WERI-Rb-1 (cell line): ENCODE results near the gene NCOA1.
"Not testable (repeated sequence)": the region's sequence is repeated elsewhere in the genome, so short reads cannot be mapped to it uniquely, and the experiment has no call there.

Experiments used
- DNase-seq: peaks from one replicate; pipeline ENCODE4 v3.0.0-alpha.2; 2020
- H3K27ac ChIP-seq: fragments of 250-450 bp; sonication (Bioruptor Pico); 2 replicates; pipeline ENCODE4 v1.5.1; 2020; ENCODE audit warnings: mild to moderate bottlenecking, moderate library complexity
- H3K27me3 ChIP-seq: fragments of 250-450 bp; sonication (Bioruptor Pico); 2 replicates; pipeline ENCODE4 v1.5.1; 2021; ENCODE audit warnings: mild to moderate bottlenecking, low read depth, moderate library complexity; ENCODE audit not compliant: insufficient read depth, severe bottlenecking
- H3K36me3 ChIP-seq: fragments of 250-450 bp; sonication (Bioruptor Pico); 2 replicates; pipeline ENCODE4 v1.5.1; 2020; ENCODE audit warnings: mild to moderate bottlenecking, moderate library complexity
- H3K4me3 ChIP-seq: 2 replicates; pipeline ENCODE4 v1.5.1; 2011; ENCODE audit warnings: low read depth, mild to moderate bottlenecking, control low read depth, low read length
- H3K9me3 ChIP-seq: fragments of 250-450 bp; sonication (Bioruptor Pico); 2 replicates; pipeline ENCODE4 v1.5.1; 2021; ENCODE audit warnings: mild to moderate bottlenecking, moderate library complexity; ENCODE audit not compliant: severe bottlenecking
- CTCF ChIP-seq: IDR thresholded peaks from 2 replicates; pipeline ENCODE4 v1.5.1; 2011; ENCODE audit warnings: low read depth, mild to moderate bottlenecking, control low read depth, inconsistent platforms, low read length

The NCOA1 gene

GRCh38 chr2:24565537-24565936, 74.5 kb downstream of the NCOA1 start:
- TF ChIP-seq CTCF = no peak
- Histone ChIP-seq H3K9me3 (peaks cover 5% of the 10 kb centered on the region), H3K4me3 (no peak overlapping the region), H3K27me3 (no peaks in the 10 kb centered on the region), H3K27ac (no peak overlapping the region), H3K36me3 (peaks cover 12% of the 10 kb centered on the region)
- DNase-seq = no peak

- Histone ChIP-seq H3K9me3 (peaks cover 5% of the 10 kb centered on the region), H3K27ac (no peak overlapping the region), H3K4me3 (no peak overlapping the region), H3K36me3 (peaks cover 12% of the 10 kb centered on the region), H3K27me3 (no peaks in the 10 kb centered on the region)
- TF ChIP-seq CTCF = no peak
- DNase-seq = no peak
Observed at GRCh38 chr2:24566209-24566608, 75.2 kb downstream of the NCOA1 start.

GRCh38 chr2:24566630-24567029, 75.6 kb downstream of the NCOA1 start:
- Histone ChIP-seq H3K9me3 (peaks cover 5% of the 10 kb centered on the region), H3K27ac (no peak overlapping the region), H3K4me3 (no peak overlapping the region), H3K27me3 (no peaks in the 10 kb centered on the region), H3K36me3 (peaks cover 12% of the 10 kb centered on the region)
- DNase-seq = no peak
- no peak for TF ChIP-seq CTCF

GRCh38 chr2:24568551-24568950, 77.5 kb downstream of the NCOA1 start:
- no peak for TF ChIP-seq CTCF
- Histone ChIP-seq H3K36me3 (peaks cover 12% of the 10 kb centered on the region), H3K9me3 (peaks cover 5% of the 10 kb centered on the region), H3K27me3 (no peaks in the 10 kb centered on the region), H3K4me3 (no peak overlapping the region), H3K27ac (no peak overlapping the region)
- no peak for DNase-seq

GRCh38 chr2:24569565-24569964, 78.5 kb downstream of the NCOA1 start:
- H3K9me3 ChIP-seq, DNase-seq, H3K27me3 ChIP-seq, H3K27ac ChIP-seq, H3K4me3 ChIP-seq: not testable (repeated sequence)
- H3K36me3 ChIP-seq = peaks cover 12% of the 10 kb centered on the region

GRCh38 chr2:24570225-24570624, 79.2 kb downstream of the NCOA1 start:
- Histone ChIP-seq H3K36me3 (peaks cover 12% of the 10 kb centered on the region), H3K4me3 (no peak overlapping the region)

More at GRCh38 chr2:24570225-24570624, 79.2 kb downstream of the NCOA1 start:
- no peak for TF ChIP-seq CTCF
- DNase-seq = no peak
- Histone ChIP-seq H3K9me3 (peaks cover 5% of the 10 kb centered on the region), H3K27me3 (no peaks in the 10 kb centered on the region), H3K27ac (no peak overlapping the region)
